H1 (cell line): ENCODE results near the gene CIBAR2. TPM values are rescaled to one million over a fixed set of nuclear protein-coding genes. Genes with fewer than 3 reads are reported as not detected.

Experiments
- CTCF ChIA-PET: fragments of 300-600 bp; sonication (Branson Sonifier 250); formaldehyde crosslinking; loops from one replicate; lab custom pipeline; 2021; ENCODE audit not compliant: partially characterized antibody; lab: Charles Lee
- POLR2A ChIA-PET: fragments of 300-600 bp; sonication (Branson Sonifier 250); formaldehyde crosslinking; loops from one replicate; lab custom pipeline; 2021; ENCODE audit warnings: inconsistent platforms; ENCODE audit not compliant: partially characterized antibody; lab: Charles Lee
- DNase-seq, 2 experiments: peaks; one replicate each; pipeline versions ENCODE4 v3.0.0 to v3.0.0-alpha.2; 2010 to 2022; ENCODE audit warnings: low spot score in 2 of 2, low read depth in 1 of 2, mixed read lengths in 1 of 2
- FAIRE-seq: peaks from 2 replicates; lab custom pipeline; 2011; peaks lifted over from hg19 to GRCh38; lab: Jason Lieb, UNC
- H2AFZ ChIP-seq: 2 replicates; pipeline ENCODE4 v1.8.1; 2012; ENCODE audit warnings: low read length, inconsistent platforms
- H2AK5ac ChIP-seq: 2 replicates; pipeline ENCODE4 v1.6.1; 2013; ENCODE audit warnings: low read depth, low read length
- H2BK120ac ChIP-seq: replicated peaks from 2 replicates; pipeline ENCODE3; 2013; ENCODE audit warnings: low read depth, low read length, inconsistent platforms
- H2BK12ac ChIP-seq: 2 replicates; pipeline ENCODE4 v1.6.1; 2013; ENCODE audit warnings: low read depth, low read length
- H2BK15ac ChIP-seq: 2 replicates; pipeline ENCODE4 v1.6.1; 2013; ENCODE audit warnings: low read length
- H2BK20ac ChIP-seq: 2 replicates; pipeline ENCODE4 v1.6.1; 2013; ENCODE audit warnings: low read length
- H2BK5ac ChIP-seq: 2 replicates; pipeline ENCODE4 v1.6.1; 2013; ENCODE audit warnings: low read depth, low read length
- H3K14ac ChIP-seq: 2 replicates; pipeline ENCODE4 v1.6.1; 2013; ENCODE audit warnings: inconsistent platforms; ENCODE audit not compliant: insufficient read length
- H3K18ac ChIP-seq: 2 replicates; pipeline ENCODE4 v1.6.1; 2013; ENCODE audit warnings: low read length; ENCODE audit errors: extremely low read depth
- H3K23ac ChIP-seq: 2 replicates; pipeline ENCODE4 v1.6.1; 2013; ENCODE audit warnings: inconsistent platforms; ENCODE audit not compliant: insufficient read length
- H3K23me2 ChIP-seq: 2 replicates; pipeline ENCODE4 v1.6.1; 2013; ENCODE audit warnings: low read depth, low read length
- H3K27ac ChIP-seq: 2 replicates; pipeline ENCODE4 v1.6.1; 2011; ENCODE audit warnings: low read depth, low read length, inconsistent platforms
- H3K27me3 ChIP-seq, 4 experiments: replicated peaks in 1 of 4; 1 replicate in 1 of 4; 2 replicates in 3 of 4; pipeline versions ENCODE4 v1.6.1 to v1.8.1; 2011 to 2013; ENCODE audit warnings: low read length in 3 of 4, mild to moderate bottlenecking in 3 of 4, inconsistent platforms in 2 of 4, mixed read lengths in 2 of 4, moderate library complexity in 1 of 4; ENCODE audit not compliant: control insufficient read depth in 3 of 4, insufficient read depth in 3 of 4; ENCODE audit errors: extremely low read depth in 1 of 4
- H3K36me3 ChIP-seq, 4 experiments: 2 replicates each; pipeline versions ENCODE4 v1.6.1 to v1.8.1; 2011 to 2013; ENCODE audit warnings: mild to moderate bottlenecking in 4 of 4, low read length in 3 of 4, moderate library complexity in 2 of 4, control low read depth in 1 of 4, inconsistent platforms in 1 of 4; ENCODE audit not compliant: insufficient read depth in 4 of 4, control insufficient read depth in 2 of 4
- H3K4ac ChIP-seq: replicated peaks from 2 replicates; pipeline ENCODE3; 2013; ENCODE audit warnings: low read length, low read depth, mixed read lengths, inconsistent platforms; ENCODE audit not compliant: insufficient read length
- H3K4me1 ChIP-seq, 4 experiments: replicated peaks in 1 of 4; 1 replicate in 1 of 4; 2 replicates in 3 of 4; pipeline versions ENCODE4 v1.6.1 to v1.8.1; 2011 to 2013; ENCODE audit warnings: low read length in 3 of 4, inconsistent platforms in 2 of 4, mixed read lengths in 1 of 4; ENCODE audit not compliant: insufficient read depth in 4 of 4, control insufficient read depth in 3 of 4
- H3K4me2 ChIP-seq, 2 experiments: 2 replicates each; pipeline versions ENCODE4 v1.6.1 to v1.8.1; 2011 to 2013; ENCODE audit warnings: low read depth in 2 of 2, low read length in 2 of 2, control low read depth in 1 of 2, inconsistent platforms in 1 of 2, mild to moderate bottlenecking in 1 of 2; ENCODE audit not compliant: insufficient read depth in 1 of 2
- H3K4me3 ChIP-seq, 4 experiments: fragments of 200-600, 300-600 bp in 1 of 4; sonication (generic), shearing (Covaris generic), sonication (Bioruptor Twin) in 1 of 4; 2 replicates each; pipeline versions ENCODE4 v1.5.1 to v1.8.1; 2011 to 2016; ENCODE audit warnings: low read length in 4 of 4, low read depth in 3 of 4, control low read depth in 2 of 4, inconsistent platforms in 2 of 4, mild to moderate bottlenecking in 2 of 4, mixed read lengths in 1 of 4, moderate library complexity in 1 of 4; ENCODE audit not compliant: insufficient read depth in 2 of 4; ENCODE audit errors: extremely low read depth in 1 of 4
- H3K56ac ChIP-seq: replicated peaks from 2 replicates; pipeline ENCODE3; 2013; ENCODE audit warnings: low read depth, mild to moderate bottlenecking, mixed read lengths, low read length, inconsistent platforms; ENCODE audit not compliant: insufficient read length
- H3K79me1 ChIP-seq: 2 replicates; pipeline ENCODE4 v1.6.1; 2013; ENCODE audit warnings: low read depth, low read length, control low read depth
- H3K79me2 ChIP-seq, 2 experiments: 2 replicates each; pipeline versions ENCODE4 v1.6.1 to v1.8.1; 2012 to 2013; ENCODE audit warnings: low read length in 2 of 2, mild to moderate bottlenecking in 2 of 2, inconsistent platforms in 1 of 2; ENCODE audit not compliant: insufficient read depth in 2 of 2, control insufficient read depth in 1 of 2
- H3K9ac ChIP-seq, 4 experiments: replicated peaks in 1 of 4; 1 replicate in 1 of 4; 2 replicates in 3 of 4; pipeline versions ENCODE4 v1.6.1 to v1.8.1; 2011 to 2013; ENCODE audit warnings: low read depth in 3 of 4, low read length in 3 of 4, control low read depth in 2 of 4, mild to moderate bottlenecking in 2 of 4, moderate library complexity in 2 of 4, inconsistent platforms in 1 of 4; ENCODE audit errors: extremely low read depth in 1 of 4
- H3K9me3 ChIP-seq, 2 experiments: 2 replicates each; pipeline versions ENCODE4 v1.6.1 to v1.8.1; 2012 to 2013; ENCODE audit warnings: mild to moderate bottlenecking in 2 of 2, moderate library complexity in 2 of 2, control low read depth in 1 of 2, inconsistent platforms in 1 of 2, low read depth in 1 of 2, low read length in 1 of 2, mixed read lengths in 1 of 2; ENCODE audit not compliant: insufficient read depth in 2 of 2
- H4K20me1 ChIP-seq, 2 experiments: replicated peaks in 1 of 2; 2 replicates each; pipeline versions ENCODE3 to v1.8.1; 2011 to 2013; ENCODE audit warnings: inconsistent platforms in 2 of 2, low read length in 2 of 2, mild to moderate bottlenecking in 1 of 2; ENCODE audit not compliant: insufficient read depth in 2 of 2, control insufficient read depth in 1 of 2
- H4K5ac ChIP-seq: 2 replicates; pipeline ENCODE4 v1.6.1; 2013; ENCODE audit warnings: low read length, low read depth, mixed read lengths, inconsistent platforms; ENCODE audit not compliant: insufficient read length
- H4K8ac ChIP-seq: 2 replicates; pipeline ENCODE4 v1.8.0; 2013; ENCODE audit warnings: mild to moderate bottlenecking, moderate library complexity, low read length, inconsistent platforms; ENCODE audit not compliant: insufficient read depth; ENCODE audit errors: extremely low read depth
- H4K91ac ChIP-seq: replicated peaks from 2 replicates; pipeline ENCODE3; 2013; ENCODE audit warnings: low read length, mixed read lengths, inconsistent platforms; ENCODE audit not compliant: insufficient read length
- BCL11A ChIP-seq, 2 experiments: IDR thresholded peaks; one replicate each; pipeline ENCODE4 v1.6.1; 2011; ENCODE audit warnings: low read depth in 2 of 2, low read length in 2 of 2, mild to moderate bottlenecking in 2 of 2
- POLR2A ChIP-seq, 2 experiments: IDR thresholded peaks; 1 replicate in 1 of 2; 2 replicates in 1 of 2; pipeline ENCODE4 v1.6.1; 2011; ENCODE audit warnings: low read depth in 2 of 2, low read length in 2 of 2, mild to moderate bottlenecking in 2 of 2; ENCODE audit errors: control extremely low read depth in 1 of 2
- SIRT6 ChIP-seq: IDR thresholded peaks from one replicate; pipeline ENCODE4 v1.7.1; 2012; ENCODE audit warnings: low read length, inconsistent platforms
- TAF1 ChIP-seq: IDR thresholded peaks from 2 replicates; pipeline ENCODE4 v1.6.1; 2011; ENCODE audit warnings: mild to moderate bottlenecking, low read depth, low read length
- WGBS, 2 experiments: shearing (Covaris generic) in 1 of 2; methylation state at CpG; one replicate each; pipeline versions ENCODE4 v1.1.6 to v1.1.7; 2013 to 2015; ENCODE audit warnings: low lambda C conversion rate in 2 of 2, mixed read lengths in 2 of 2, inconsistent platforms in 1 of 2, low coverage in 1 of 2, missing lambda C conversion rate in 1 of 2; ENCODE audit not compliant: insufficient replicate concordance in 2 of 2, insufficient coverage in 1 of 2, insufficient read length in 1 of 2; ENCODE audit errors: extremely low coverage in 1 of 2, missing lambda C conversion rate in 1 of 2; 5-methylcytosine and 5-hydroxymethylcytosine counted together
- polyA plus RNA-seq, 7 experiments: library from polyadenylated mRNA; depleted of rRNA in 3 of 7; stranded (reverse) in 5 of 7; unstranded in 2 of 7; fragments of >200 nt in 5 of 7; fragments of 200-250 nt in 2 of 7; gene quantifications; 1 replicate in 5 of 7; 2 replicates in 1 of 7; 4 replicates in 1 of 7; pipeline versions ENCODE4 v1.2.1 to v1.2.3, GENCODE V29; 2011 to 2013; ENCODE audit warnings: missing spikeins in 2 of 7, mixed read lengths in 2 of 7
- total RNA-seq: library from RNA; stranded (reverse); fragmentation: NEBNext Ultra II Directional; extraction: Animal tissue kit (Norgen Biotek cat#: 25700); gene quantifications from 2 replicates; pipeline ENCODE4 v1.2.1, GENCODE V29; 2021
- TF ChIP-seq, protein P1 (sequence below): IDR thresholded peaks from 2 replicates; pipeline ENCODE4 v1.6.1; 2012; ENCODE audit warnings: low read length, inconsistent platforms
- TF ChIP-seq, protein P2 (sequence below): IDR thresholded peaks from 2 replicates; pipeline ENCODE4 v1.6.1; 2012; ENCODE audit warnings: inconsistent platforms

Gene CIBAR2
- total and polyA plus RNA-seq, 2 of the 8 experiments (the other 6 are each of a cell fraction or from before 2014, with no cell fraction given): 0.18 TPM; not detected in 1

DNA sequence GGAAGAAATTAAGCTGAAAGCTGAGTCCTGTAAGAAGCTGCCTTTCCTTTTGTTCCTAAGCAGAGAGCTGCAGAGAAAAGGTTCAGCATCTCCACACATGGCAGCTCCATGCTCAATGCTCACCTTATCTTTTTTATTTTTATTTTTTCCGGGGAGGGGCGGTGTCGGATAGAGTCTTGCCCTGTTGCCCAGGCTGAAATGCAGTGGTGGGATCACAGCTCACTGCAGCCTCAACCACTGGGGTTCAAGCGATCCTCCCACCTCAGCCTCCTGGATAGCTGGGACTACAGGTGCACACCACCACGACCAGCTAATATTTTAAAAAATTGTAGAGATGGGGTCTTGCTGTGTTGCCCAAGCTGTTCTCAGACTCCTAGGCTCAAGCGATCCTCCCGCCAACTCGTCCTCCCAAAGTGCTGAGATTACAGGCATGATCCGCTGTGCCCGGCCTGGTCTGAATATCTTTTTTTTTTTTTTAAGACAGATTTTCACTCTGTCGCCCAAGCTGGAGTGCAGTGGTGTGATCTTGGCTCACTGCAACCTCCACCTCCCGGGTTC lies 28.3 kb upstream of the CIBAR2 start:
- Histone ChIP-seq H3K9ac (no peak overlapping the region), H4K91ac (no peak overlapping the region)
- TF ChIP-seq SIRT6 (no peak), POLR2A (IDR thresholded peaks at IDR 0.05; ENCODE audit: control extremely low read depth in 1 of 2, low read depth in 2 of 2, low read length in 2 of 2) (no peak), BCL11A (IDR thresholded peaks at IDR 0.05; ENCODE audit: low read depth in 2 of 2, low read length in 2 of 2) (no peak), TAF1 (no peak)
- TF ChIP-seq, protein P1, sequence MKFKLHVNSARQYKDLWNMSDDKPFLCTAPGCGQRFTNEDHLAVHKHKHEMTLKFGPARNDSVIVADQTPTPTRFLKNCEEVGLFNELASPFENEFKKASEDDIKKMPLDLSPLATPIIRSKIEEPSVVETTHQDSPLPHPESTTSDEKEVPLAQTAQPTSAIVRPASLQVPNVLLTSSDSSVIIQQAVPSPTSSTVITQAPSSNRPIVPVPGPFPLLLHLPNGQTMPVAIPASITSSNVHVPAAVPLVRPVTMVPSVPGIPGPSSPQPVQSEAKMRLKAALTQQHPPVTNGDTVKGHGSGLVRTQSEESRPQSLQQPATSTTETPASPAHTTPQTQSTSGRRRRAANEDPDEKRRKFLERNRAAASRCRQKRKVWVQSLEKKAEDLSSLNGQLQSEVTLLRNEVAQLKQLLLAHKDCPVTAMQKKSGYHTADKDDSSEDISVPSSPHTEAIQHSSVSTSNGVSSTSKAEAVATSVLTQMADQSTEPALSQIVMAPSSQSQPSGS: no peak
- TF ChIP-seq, protein P2, sequence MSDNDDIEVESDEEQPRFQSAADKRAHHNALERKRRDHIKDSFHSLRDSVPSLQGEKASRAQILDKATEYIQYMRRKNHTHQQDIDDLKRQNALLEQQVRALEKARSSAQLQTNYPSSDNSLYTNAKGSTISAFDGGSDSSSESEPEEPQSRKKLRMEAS: no peak
- TF ChIP-seq, all 59 proteins: peak for 0
- Histone ChIP-seq H3K9me3 (no peaks in the 10 kb centered on the region; a peak in 1 of 4 replicates), H4K5ac (no peak overlapping the region), H3K79me2 (no peaks in the 10 kb centered on the region), H3K27ac (no peak overlapping the region), H3K56ac (no peak overlapping the region), H3K27me3 (no peaks in the 10 kb centered on the region), H3K18ac (no peak overlapping the region), H2BK120ac (no peak overlapping the region), H3K36me3 (no peaks in the 10 kb centered on the region), H2BK20ac (no peak overlapping the region), H3K4me3 (no peak overlapping the region), H3K79me1 (no peaks in the 10 kb centered on the region), H4K20me1 (no peaks in the 10 kb centered on the region), H3K23me2 (no peaks in the 10 kb centered on the region), H4K8ac (no peak overlapping the region), H3K14ac (no peak overlapping the region), H3K23ac (no peak overlapping the region), H2BK12ac (no peak overlapping the region), H2BK5ac (no peak overlapping the region), H2AK5ac (no peak overlapping the region), H3K4ac (no peak overlapping the region), H2BK15ac (no peak overlapping the region), H3K4me1 (peaks cover 0 to 11% (median 2%) of the 10 kb centered on the region in 4 experiments; a peak in 4 of 7 replicates), H3K4me2 (no peak overlapping the region), H2AFZ (no peak overlapping the region)
- POLR2A ChIA-PET: interaction anchor here (1.0 kb wide), 1 partner anchor 13 kb away, joined by 3 read pairs; no protein-coding TSS in a partner anchor
- WGBS, 2 experiments: 86% methylated on average over 10 of the region's 12 CpGs; no CpG with 5 or more reads in 1 of the 2 experiments
- FAIRE-seq (no peak), DNase-seq (no peak)
- CTCF ChIA-PET: interaction anchor here (0.7 to 1.5 kb wide), 11 partner anchors 9 to 475 kb away, joined by 3 to 6 read pairs (median 4); no protein-coding TSS in a partner anchor
